ENCODE data around the gene TAF8.

DNA sequence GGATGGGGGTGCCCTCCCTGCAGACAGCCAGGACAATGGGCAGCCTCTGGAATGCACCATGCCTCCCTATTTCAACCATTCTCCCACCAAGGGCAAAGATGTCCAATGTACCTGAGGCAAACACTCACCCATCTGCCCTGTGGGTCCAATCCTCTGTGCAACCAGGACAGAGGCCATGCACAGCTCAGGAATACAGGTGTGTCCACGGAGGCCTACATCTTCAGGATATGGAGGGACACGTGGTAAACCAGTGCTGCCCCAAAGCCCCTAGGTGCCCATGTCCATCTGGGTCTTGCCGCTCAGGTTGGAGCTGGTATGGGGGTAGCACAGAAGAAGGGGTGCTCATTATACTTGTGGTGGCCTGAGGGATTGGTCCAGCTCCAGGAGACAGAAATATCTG lies 20.4 kb upstream of the TAF8 start:
- TF ChIP-seq, protein P1, sequence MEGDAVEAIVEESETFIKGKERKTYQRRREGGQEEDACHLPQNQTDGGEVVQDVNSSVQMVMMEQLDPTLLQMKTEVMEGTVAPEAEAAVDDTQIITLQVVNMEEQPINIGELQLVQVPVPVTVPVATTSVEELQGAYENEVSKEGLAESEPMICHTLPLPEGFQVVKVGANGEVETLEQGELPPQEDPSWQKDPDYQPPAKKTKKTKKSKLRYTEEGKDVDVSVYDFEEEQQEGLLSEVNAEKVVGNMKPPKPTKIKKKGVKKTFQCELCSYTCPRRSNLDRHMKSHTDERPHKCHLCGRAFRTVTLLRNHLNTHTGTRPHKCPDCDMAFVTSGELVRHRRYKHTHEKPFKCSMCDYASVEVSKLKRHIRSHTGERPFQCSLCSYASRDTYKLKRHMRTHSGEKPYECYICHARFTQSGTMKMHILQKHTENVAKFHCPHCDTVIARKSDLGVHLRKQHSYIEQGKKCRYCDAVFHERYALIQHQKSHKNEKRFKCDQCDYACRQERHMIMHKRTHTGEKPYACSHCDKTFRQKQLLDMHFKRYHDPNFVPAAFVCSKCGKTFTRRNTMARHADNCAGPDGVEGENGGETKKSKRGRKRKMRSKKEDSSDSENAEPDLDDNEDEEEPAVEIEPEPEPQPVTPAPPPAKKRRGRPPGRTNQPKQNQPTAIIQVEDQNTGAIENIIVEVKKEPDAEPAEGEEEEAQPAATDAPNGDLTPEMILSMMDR (IDR thresholded peaks at IDR 0.05; ENCODE audit: low read depth, low read length, poor library complexity, severe bottlenecking), result no peak
- TF ChIP-seq EZH2phosphoT487 (IDR thresholded peaks at IDR 0.05; ENCODE audit: borderline replicate concordance, low read length), result no peak

Measured in DOHH2 (cell line).